Type B pancreatic cell (in vitro differentiated cells): Measurements from ENCODE around the gene NKAIN2. TPM values are rescaled to one million over a fixed set of nuclear protein-coding genes. Genes with fewer than 3 reads are reported as not detected.

Experiments used
- DNase-seq: peaks from one replicate; pipeline ENCODE4 v3.0.0; 2021; ENCODE audit warnings: mixed read lengths; ENCODE audit not compliant: unreplicated experiment; ENCODE audit errors: extremely low spot score
- H3K27ac Mint-ChIP-seq: 2 replicates; pipeline ENCODE4 v1.8.0; 2021; ENCODE audit warnings: mild to moderate bottlenecking, mixed read lengths
- H3K27me3 Mint-ChIP-seq: 2 replicates; pipeline ENCODE4 v1.8.0; 2021; ENCODE audit warnings: mixed read lengths
- H3K36me3 Mint-ChIP-seq: 2 replicates; pipeline ENCODE4 v1.8.0; 2021; ENCODE audit warnings: mixed read lengths
- H3K4me1 Mint-ChIP-seq: one replicate; pipeline ENCODE4 v1.8.0; 2021; ENCODE audit warnings: mixed read lengths; ENCODE audit not compliant: unreplicated experiment
- H3K4me3 Mint-ChIP-seq: 2 replicates; pipeline ENCODE4 v1.8.0; 2021; ENCODE audit warnings: mild to moderate bottlenecking, mixed read lengths
- H3K9me3 Mint-ChIP-seq: 2 replicates; pipeline ENCODE4 v1.8.0; 2021; ENCODE audit warnings: mixed read lengths
- CTCF ChIP-seq: fragments of 200-600 bp; sonication (generic); conservative IDR thresholded peaks from 2 replicates; pipeline ENCODE4 v1.5.0; 2021; ENCODE audit warnings: antibody characterized with exemption, mild to moderate bottlenecking
- total RNA-seq: library from RNA; stranded (reverse); gene quantifications from 2 replicates; pipeline ENCODE4 v1.2.1, GENCODE V29; 2021; ENCODE audit warnings: low replicate concordance

Gene NKAIN2
- total RNA-seq, 1 donor from 2014 or later = 1.7 TPM

GRCh38 chr6:124197148-124197547, 393.5 kb downstream of the NKAIN2 start:
- Mint-ChIP-seq H3K4me1 (no peaks in the 10 kb centered on the region), H3K4me3 (no peak overlapping the region), H3K27ac (no peak overlapping the region), H3K36me3 (no peaks in the 10 kb centered on the region), H3K9me3 (no peaks in the 10 kb centered on the region), H3K27me3 (no peaks in the 10 kb centered on the region)
- no peak for DNase-seq
- TF ChIP-seq CTCF = no peak

GRCh38 chr6:124199286-124199685, 395.6 kb downstream of the NKAIN2 start:
- Mint-ChIP-seq H3K4me3 (no peak overlapping the region), H3K4me1 (no peaks in the 10 kb centered on the region), H3K27me3 (no peaks in the 10 kb centered on the region), H3K36me3 (no peaks in the 10 kb centered on the region), H3K9me3 (no peaks in the 10 kb centered on the region), H3K27ac (no peak overlapping the region)
- no peak for DNase-seq
- no peak for TF ChIP-seq CTCF

GRCh38 chr6:124200661-124201060, 397.0 kb downstream of the NKAIN2 start:
- H3K4me1 Mint-ChIP-seq = no peaks in the 10 kb centered on the region
- H3K27me3 Mint-ChIP-seq = no peaks in the 10 kb centered on the region
- H3K4me3 Mint-ChIP-seq = no peak overlapping the region
- no peak overlapping the region for H3K27ac Mint-ChIP-seq
- DNase-seq = no peak
- no peak for TF ChIP-seq CTCF
- H3K9me3 Mint-ChIP-seq = no peaks in the 10 kb centered on the region
- H3K36me3 Mint-ChIP-seq = no peaks in the 10 kb centered on the region

GRCh38 chr6:124203101-124203811, 399.6 kb downstream of the NKAIN2 start:
- H3K27me3 Mint-ChIP-seq = no peaks in the 10 kb centered on the region
- H3K27ac Mint-ChIP-seq = no peak overlapping the region
- no peaks in the 10 kb centered on the region for H3K36me3 Mint-ChIP-seq
- no peak for TF ChIP-seq CTCF
- DNase-seq = no peak
- no peaks in the 10 kb centered on the region for H3K4me1 Mint-ChIP-seq
- H3K4me3 Mint-ChIP-seq = no peak overlapping the region
- no peaks in the 10 kb centered on the region for H3K9me3 Mint-ChIP-seq

GRCh38 chr6:124203812-124204167, 400.1 kb downstream of the NKAIN2 start:
- H3K27me3 Mint-ChIP-seq = no peaks in the 10 kb centered on the region
- TF ChIP-seq CTCF = no peak
- H3K36me3 Mint-ChIP-seq = no peaks in the 10 kb centered on the region
- no peak overlapping the region for H3K27ac Mint-ChIP-seq
- no peaks in the 10 kb centered on the region for H3K9me3 Mint-ChIP-seq
- H3K4me1 Mint-ChIP-seq = no peaks in the 10 kb centered on the region
- no peak overlapping the region for H3K4me3 Mint-ChIP-seq
- DNase-seq = no peak

GRCh38 chr6:124205921-124206320, 402.3 kb downstream of the NKAIN2 start:
- Mint-ChIP-seq H3K4me3 (no peak overlapping the region), H3K27ac (no peak overlapping the region), H3K36me3 (no peaks in the 10 kb centered on the region), H3K27me3 (no peaks in the 10 kb centered on the region), H3K9me3 (peaks cover 6% of the 10 kb centered on the region), H3K4me1 (no peaks in the 10 kb centered on the region)
- TF ChIP-seq CTCF = no peak
- DNase-seq = no peak
